HG03103 (cell line): ENCODE data around the gene TYR.
"Not testable (repeated sequence)": the region's sequence is repeated elsewhere in the genome, so short reads cannot be mapped to it uniquely, and the experiment has no call there.

Source experiments
- ATAC-seq: cut with Tn5 transposase; IDR thresholded peaks from one replicate; pipeline ENCODE4 v1.9.1; 2021; ENCODE audit warnings: low read depth; ENCODE audit not compliant: unreplicated experiment

The TYR gene

GRCh38 chr11:89340450-89340849 lies 162.8 kb downstream of the TYR start:
- ATAC-seq = not testable (repeated sequence)

GRCh38 chr11:89342880-89343572 lies 165.4 kb downstream of the TYR start:
- not testable (repeated sequence) for ATAC-seq
